NB4 (cell line): ENCODE results near the gene PCDHA1.
A peak's percentile ranks its signal among the peaks of the same experiment; 100 is the strongest.

Source experiments
- DNase-seq: peaks from one replicate; pipeline ENCODE4 v3.0.0; 2010; ENCODE audit warnings: low read depth
- H3K4me3 ChIP-seq: one replicate; pipeline ENCODE4 v1.5.1; 2011; ENCODE audit warnings: mild to moderate bottlenecking, low read depth, low read length, moderate library complexity
- MAX ChIP-seq: IDR thresholded peaks from 2 replicates; pipeline ENCODE4 v1.6.1; 2011; ENCODE audit warnings: low read depth, low read length
- MYC ChIP-seq: IDR thresholded peaks from 2 replicates; pipeline ENCODE4 v1.6.1; 2011; ENCODE audit warnings: low read depth, low read length
- POLR2A ChIP-seq: IDR thresholded peaks from 2 replicates; pipeline ENCODE4 v1.6.1; 2011; ENCODE audit warnings: mild to moderate bottlenecking; ENCODE audit not compliant: insufficient read length; ENCODE audit errors: extremely low read depth
- TF ChIP-seq, protein P1 (sequence below): IDR thresholded peaks from one replicate; pipeline ENCODE4 v1.5.1; 2012; ENCODE audit warnings: low read depth, low read length

PCDHA1 gene

DNA sequence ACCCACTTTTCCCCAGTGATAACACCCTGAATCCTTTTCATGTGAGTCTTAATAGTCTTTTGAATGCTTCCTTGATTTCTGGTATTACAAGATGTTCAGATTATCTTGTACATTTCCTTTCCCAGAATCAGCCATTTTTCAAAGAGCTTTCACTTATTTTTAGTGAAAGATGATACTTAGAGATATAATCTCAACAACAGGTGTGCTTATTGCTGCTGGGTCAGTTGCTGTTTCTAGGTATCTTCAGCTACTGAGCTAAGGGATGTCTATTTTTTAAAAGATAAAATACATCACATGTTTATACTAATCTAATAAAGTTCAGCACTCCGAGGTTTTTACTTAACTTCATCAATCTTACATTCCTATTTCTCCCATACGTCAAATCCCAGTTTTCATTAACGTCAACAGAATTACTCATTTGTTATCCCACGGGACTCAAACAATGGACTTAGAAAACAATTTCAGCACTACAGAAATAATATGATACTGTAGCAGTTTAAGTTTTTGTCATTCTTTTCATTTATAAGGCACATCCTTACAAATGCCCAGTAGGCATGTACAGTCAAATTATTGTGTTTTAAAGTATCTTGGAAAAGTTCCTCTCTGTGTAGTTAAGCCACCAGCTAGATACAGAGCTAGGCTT, 149.1 kb downstream of the PCDHA1 start:
- no peak for DNase-seq
- no peak for TF ChIP-seq MAX
- no peak for TF ChIP-seq POLR2A
- TF ChIP-seq, protein P1, sequence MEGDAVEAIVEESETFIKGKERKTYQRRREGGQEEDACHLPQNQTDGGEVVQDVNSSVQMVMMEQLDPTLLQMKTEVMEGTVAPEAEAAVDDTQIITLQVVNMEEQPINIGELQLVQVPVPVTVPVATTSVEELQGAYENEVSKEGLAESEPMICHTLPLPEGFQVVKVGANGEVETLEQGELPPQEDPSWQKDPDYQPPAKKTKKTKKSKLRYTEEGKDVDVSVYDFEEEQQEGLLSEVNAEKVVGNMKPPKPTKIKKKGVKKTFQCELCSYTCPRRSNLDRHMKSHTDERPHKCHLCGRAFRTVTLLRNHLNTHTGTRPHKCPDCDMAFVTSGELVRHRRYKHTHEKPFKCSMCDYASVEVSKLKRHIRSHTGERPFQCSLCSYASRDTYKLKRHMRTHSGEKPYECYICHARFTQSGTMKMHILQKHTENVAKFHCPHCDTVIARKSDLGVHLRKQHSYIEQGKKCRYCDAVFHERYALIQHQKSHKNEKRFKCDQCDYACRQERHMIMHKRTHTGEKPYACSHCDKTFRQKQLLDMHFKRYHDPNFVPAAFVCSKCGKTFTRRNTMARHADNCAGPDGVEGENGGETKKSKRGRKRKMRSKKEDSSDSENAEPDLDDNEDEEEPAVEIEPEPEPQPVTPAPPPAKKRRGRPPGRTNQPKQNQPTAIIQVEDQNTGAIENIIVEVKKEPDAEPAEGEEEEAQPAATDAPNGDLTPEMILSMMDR: no peak
- TF ChIP-seq MYC: no peak
- no peak overlapping the region for H3K4me3 ChIP-seq

- TF ChIP-seq MAX (no peak), POLR2A (no peak), MYC (no peak)
- TF ChIP-seq, protein P1: no peak
- DNase-seq: no peak
Observed at GRCh38 chr5:140946578-140946977, 160.6 kb downstream of the PCDHA1 start.

DNA sequence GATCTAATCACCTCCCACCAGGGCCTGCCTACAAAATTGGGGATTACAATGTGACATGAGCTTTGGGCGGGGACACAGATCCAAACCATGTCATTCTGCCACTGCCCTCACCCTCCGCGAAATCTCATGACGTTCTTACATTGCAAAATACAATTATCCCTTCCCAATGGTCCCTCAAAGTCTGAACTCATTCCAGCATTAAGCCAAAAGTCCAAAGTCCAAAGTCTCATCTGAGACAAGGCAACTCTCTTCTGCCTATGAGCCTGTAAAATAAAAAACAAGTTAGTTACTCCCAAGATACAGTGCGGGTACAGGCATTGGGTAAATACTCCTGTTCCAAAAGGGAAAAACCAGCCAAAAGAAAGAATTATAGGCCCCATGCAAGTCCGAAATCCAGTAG, 165.7 kb downstream of the PCDHA1 start:
- no peak for TF ChIP-seq POLR2A
- TF ChIP-seq, protein P1: no peak
- no peak for TF ChIP-seq MYC
- no peak for TF ChIP-seq MAX
- no peak overlapping the region for H3K4me3 ChIP-seq
- DNase-seq: no peak

More at GRCh38 chr5:140946578-140946977, 160.6 kb downstream of the PCDHA1 start:
- no peak overlapping the region for H3K4me3 ChIP-seq

DNA sequence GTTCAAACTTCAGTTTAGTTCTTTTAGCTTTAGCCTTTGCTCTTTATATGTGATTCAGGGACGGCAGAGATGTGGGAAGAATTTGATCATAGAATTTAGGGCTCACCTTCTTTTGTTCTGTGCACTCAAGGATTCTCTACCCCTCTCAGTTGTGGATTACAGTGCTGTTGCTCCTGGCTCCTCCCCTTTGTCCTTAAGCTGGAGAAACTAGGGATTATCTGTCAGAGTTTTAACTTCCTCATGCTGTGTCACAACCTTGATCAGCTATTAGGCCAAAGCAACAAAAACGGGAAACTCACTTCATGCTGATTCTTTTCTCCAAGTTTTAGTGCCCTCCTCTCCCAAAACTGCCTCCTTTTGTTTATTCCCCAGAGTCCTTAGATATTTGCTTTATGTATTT, 167.3 kb downstream of the PCDHA1 start:
- TF ChIP-seq MYC: no peak
- TF ChIP-seq MAX: no peak
- no peak for TF ChIP-seq POLR2A
- TF ChIP-seq, protein P1: no peak
- DNase-seq: peak; percentile 7
- no peak overlapping the region for H3K4me3 ChIP-seq

- no peak for TF ChIP-seq MYC
- TF ChIP-seq, protein P1: no peak
- no peak for TF ChIP-seq POLR2A
- TF ChIP-seq MAX: no peak
- no peak for DNase-seq
- H3K4me3 ChIP-seq: no peak overlapping the region
Observed at GRCh38 chr5:140962190-140962589, 176.2 kb downstream of the PCDHA1 start.
